Caco-2 (cell line): ENCODE measurements around the gene DISP3. TPM values are rescaled to one million over a fixed set of nuclear protein-coding genes. Genes with fewer than 3 reads are reported as not detected.

Experiments used
- BruUV-seq: library from RNA; stranded (reverse); fragments of 400-500 nt; replicated peaks from 2 replicates; lab custom pipeline; 2021; lab: Mats Ljungman, UMichigan
- CTCF ChIA-PET: fragments of 300-600 bp; sonication (Branson Sonifier 250); formaldehyde crosslinking; loops from one replicate; lab custom pipeline; 2022; ENCODE audit warnings: antibody characterized with exemption; lab: Charles Lee
- POLR2A ChIA-PET: fragments of 300-600 bp; sonication (Branson Sonifier 250); formaldehyde crosslinking; loops from one replicate; lab custom pipeline; 2022; ENCODE audit warnings: antibody characterized with exemption; lab: Charles Lee
- DNase-seq, 2 experiments: peaks; one replicate each; pipeline versions ENCODE4 v3.0.0 to v3.0.0-alpha.2; 2020 to 2022
- H3K27me3 ChIP-seq: replicated peaks from 2 replicates; pipeline ENCODE4 v1.6.0; 2011; ENCODE audit warnings: low read length; ENCODE audit not compliant: control insufficient read depth, insufficient read depth
- H3K36me3 ChIP-seq: 2 replicates; pipeline ENCODE4 v1.5.1; 2011; ENCODE audit warnings: low read length; ENCODE audit not compliant: control insufficient read depth, insufficient read depth
- H3K4me1 ChIP-seq: fragments of 250-450 bp; sonication (Bioruptor Pico); 2 replicates; pipeline ENCODE4 v1.5.1; 2020; ENCODE audit warnings: mild to moderate bottlenecking
- H3K4me3 ChIP-seq: 2 replicates; pipeline ENCODE4 v1.5.1; 2011; ENCODE audit warnings: low read depth, mild to moderate bottlenecking, control low read depth, low read length
- H3K9me3 ChIP-seq: fragments of 250-450 bp; sonication (Bioruptor Pico); 2 replicates; pipeline ENCODE4 v1.5.1; 2020; ENCODE audit warnings: mild to moderate bottlenecking, moderate library complexity
- H3K27ac Mint-ChIP-seq: one replicate; pipeline ENCODE4 v1.8.0; 2022; ENCODE audit warnings: mixed read lengths; ENCODE audit not compliant: unreplicated experiment
- H3K27me3 Mint-ChIP-seq: one replicate; pipeline ENCODE4 v1.8.0; 2022; ENCODE audit warnings: mixed read lengths; ENCODE audit not compliant: insufficient read depth, unreplicated experiment
- H3K36me3 Mint-ChIP-seq: one replicate; pipeline ENCODE4 v1.8.0; 2022; ENCODE audit warnings: mild to moderate bottlenecking, mixed read lengths; ENCODE audit not compliant: insufficient read depth, unreplicated experiment
- H3K4me1 Mint-ChIP-seq: one replicate; pipeline ENCODE4 v1.8.0; 2022; ENCODE audit warnings: low read depth, mixed read lengths; ENCODE audit not compliant: unreplicated experiment
- H3K4me3 Mint-ChIP-seq: one replicate; pipeline ENCODE4 v1.8.0; 2022; ENCODE audit warnings: mild to moderate bottlenecking, moderate library complexity, mixed read lengths; ENCODE audit not compliant: unreplicated experiment
- H3K9me3 Mint-ChIP-seq: one replicate; pipeline ENCODE4 v1.8.0; 2022; ENCODE audit warnings: mixed read lengths; ENCODE audit not compliant: unreplicated experiment
- intact Hi-C: fragments of 100-400 bp; cut with micrococcal nuclease; formaldehyde crosslinking; loops from one replicate; pipeline ENCODE4 v1.10.0; 2022; ENCODE audit not compliant: unreplicated experiment
- total RNA-seq: library from RNA; stranded (reverse); gene quantifications from 2 replicates; pipeline ENCODE4 v1.2.3, GENCODE V29; 2022
- TF ChIP-seq, protein P1 (sequence below), 2 experiments: fragments of 200-600 bp in 1 of 2; IDR thresholded peaks; 1 replicate in 1 of 2; 2 replicates in 1 of 2; pipeline versions ENCODE4 v1.5.1 to v1.8.0; 2011 to 2022; ENCODE audit warnings: antibody characterized with exemption in 1 of 2, control low read depth in 1 of 2, inconsistent platforms in 1 of 2, low read depth in 1 of 2, low read length in 1 of 2, mild to moderate bottlenecking in 1 of 2, moderate library complexity in 1 of 2; ENCODE audit not compliant: insufficient read depth in 1 of 2, severe bottlenecking in 1 of 2, unreplicated experiment in 1 of 2

Gene DISP3
- total RNA-seq, 1 experiment from 2014 or later = 1.1 TPM

- Histone ChIP-seq H3K36me3 (no peaks in the 10 kb centered on the region), H3K27me3 (no peaks in the 10 kb centered on the region; the same call in 1 of the 2 replicates), H3K4me1 (no peaks in the 10 kb centered on the region), H3K4me3 (no peak overlapping the region), H3K9me3 (no peaks in the 10 kb centered on the region)
- TF ChIP-seq, protein P1, sequence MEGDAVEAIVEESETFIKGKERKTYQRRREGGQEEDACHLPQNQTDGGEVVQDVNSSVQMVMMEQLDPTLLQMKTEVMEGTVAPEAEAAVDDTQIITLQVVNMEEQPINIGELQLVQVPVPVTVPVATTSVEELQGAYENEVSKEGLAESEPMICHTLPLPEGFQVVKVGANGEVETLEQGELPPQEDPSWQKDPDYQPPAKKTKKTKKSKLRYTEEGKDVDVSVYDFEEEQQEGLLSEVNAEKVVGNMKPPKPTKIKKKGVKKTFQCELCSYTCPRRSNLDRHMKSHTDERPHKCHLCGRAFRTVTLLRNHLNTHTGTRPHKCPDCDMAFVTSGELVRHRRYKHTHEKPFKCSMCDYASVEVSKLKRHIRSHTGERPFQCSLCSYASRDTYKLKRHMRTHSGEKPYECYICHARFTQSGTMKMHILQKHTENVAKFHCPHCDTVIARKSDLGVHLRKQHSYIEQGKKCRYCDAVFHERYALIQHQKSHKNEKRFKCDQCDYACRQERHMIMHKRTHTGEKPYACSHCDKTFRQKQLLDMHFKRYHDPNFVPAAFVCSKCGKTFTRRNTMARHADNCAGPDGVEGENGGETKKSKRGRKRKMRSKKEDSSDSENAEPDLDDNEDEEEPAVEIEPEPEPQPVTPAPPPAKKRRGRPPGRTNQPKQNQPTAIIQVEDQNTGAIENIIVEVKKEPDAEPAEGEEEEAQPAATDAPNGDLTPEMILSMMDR (IDR thresholded peaks at IDR 0.05; ENCODE audit: insufficient read depth in 1 of 2, low read depth in 1 of 2, low read length in 1 of 2, severe bottlenecking in 1 of 2, unreplicated experiment in 1 of 2) = no peak
- no TSS peak for BruUV-seq
- CTCF ChIA-PET = no interaction called here
- no peaks in the 10 kb centered on the region for H3K36me3 Mint-ChIP-seq
- no peaks in the 10 kb centered on the region for H3K4me1 Mint-ChIP-seq
- POLR2A ChIA-PET = no interaction called here
- H3K27me3 Mint-ChIP-seq = peaks cover 9% of the 10 kb centered on the region
- no peak overlapping the region for H3K4me3 Mint-ChIP-seq
- H3K27ac Mint-ChIP-seq = no peak overlapping the region
- DNase-seq = no peak
- no peaks in the 10 kb centered on the region for H3K9me3 Mint-ChIP-seq
- intact Hi-C loops = no loop called here
Observed at GRCh38 chr1:11540773-11541160, 61.8 kb downstream of the DISP3 start.

GRCh38 chr1:11541236-11541635 lies 62.3 kb downstream of the DISP3 start:
- Histone ChIP-seq H3K4me3 (no peak overlapping the region), H3K4me1 (no peaks in the 10 kb centered on the region), H3K27me3 (no peaks in the 10 kb centered on the region; the same call in 1 of the 2 replicates), H3K9me3 (no peaks in the 10 kb centered on the region), H3K36me3 (no peaks in the 10 kb centered on the region)
- TF ChIP-seq, protein P1 (IDR thresholded peaks at IDR 0.05; ENCODE audit: insufficient read depth in 1 of 2, low read depth in 1 of 2, low read length in 1 of 2, severe bottlenecking in 1 of 2, unreplicated experiment in 1 of 2) = no peak
- H3K4me3 Mint-ChIP-seq = no peak overlapping the region
- H3K9me3 Mint-ChIP-seq = no peaks in the 10 kb centered on the region
- no TSS peak for BruUV-seq
- peaks cover 13% of the 10 kb centered on the region for H3K27me3 Mint-ChIP-seq
- ChIA-PET CTCF (no interaction called here), POLR2A (no interaction called here)
- DNase-seq = no peak
- intact Hi-C loops = no loop called here
- H3K4me1 Mint-ChIP-seq = no peaks in the 10 kb centered on the region
- H3K27ac Mint-ChIP-seq = no peak overlapping the region
- H3K36me3 Mint-ChIP-seq = no peaks in the 10 kb centered on the region

DNA sequence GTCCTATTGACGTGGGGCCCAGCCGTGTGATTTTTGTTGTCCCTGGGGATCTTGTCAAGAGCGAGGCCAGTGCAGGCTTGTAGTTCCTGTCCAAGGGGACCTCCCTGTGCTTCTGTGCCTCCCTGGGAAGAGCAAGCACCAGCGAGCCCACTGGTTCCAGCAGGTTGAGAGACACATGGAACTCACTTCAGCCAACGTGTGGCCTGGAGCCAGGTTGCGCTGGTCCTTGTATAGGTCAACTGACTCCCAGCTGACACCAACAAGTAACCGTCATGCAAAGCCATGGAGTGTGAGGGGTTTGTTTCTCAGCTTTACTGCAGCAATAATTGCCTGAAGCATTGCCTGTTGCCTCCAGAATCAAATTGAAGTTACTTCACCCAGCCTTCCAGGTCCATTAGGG lies 63.0 kb downstream of the DISP3 start:
- H3K4me1 Mint-ChIP-seq = no peaks in the 10 kb centered on the region
- ChIA-PET POLR2A (no interaction called here), CTCF (no interaction called here)
- H3K36me3 Mint-ChIP-seq = no peaks in the 10 kb centered on the region
- Histone ChIP-seq H3K4me1 (no peaks in the 10 kb centered on the region), H3K27me3 (no peaks in the 10 kb centered on the region; the same call in 1 of the 2 replicates), H3K9me3 (no peaks in the 10 kb centered on the region), H3K36me3 (no peaks in the 10 kb centered on the region), H3K4me3 (no peak overlapping the region)
- H3K4me3 Mint-ChIP-seq = no peak overlapping the region
- no peak for DNase-seq
- no peak overlapping the region for H3K27ac Mint-ChIP-seq
- no peaks in the 10 kb centered on the region for H3K9me3 Mint-ChIP-seq
- H3K27me3 Mint-ChIP-seq = peaks cover 13% of the 10 kb centered on the region
- BruUV-seq = no TSS peak
- intact Hi-C loops = no loop called here
- TF ChIP-seq, protein P1 (IDR thresholded peaks at IDR 0.05; ENCODE audit: insufficient read depth in 1 of 2, low read depth in 1 of 2, low read length in 1 of 2, severe bottlenecking in 1 of 2, unreplicated experiment in 1 of 2) = no peak
